Adrenal gland (tissue), 5 donors: ENCODE data around the gene GAK.

Source experiments
- CTCF ChIP-seq, 6 experiments: fragments of 450-650 bp in 4 of 6; fragments of 200-600 bp in 2 of 6; sonication (generic) in 1 of 6; IDR thresholded peaks; 1 replicate in 5 of 6; 2 replicates in 1 of 6; pipeline versions ENCODE4 v1.5.1 to v1.8.0; 2016 to 2021; ENCODE audit warnings: antibody characterized with exemption in 6 of 6, mild to moderate bottlenecking in 2 of 6, moderate library complexity in 1 of 6
- POLR2A ChIP-seq, 2 donors: fragments of 450-650 bp; IDR thresholded peaks; one replicate each; pipeline ENCODE4 v1.6.1; 2017; ENCODE audit warnings: antibody characterized with exemption in 2 of 2, mild to moderate bottlenecking in 2 of 2, moderate library complexity in 1 of 2
- donor health status: DM: no; HTN: no; CAD: no.

GRCh38 chr4:896630-897029 is 35.5 kb downstream of the GAK start:
- no peak for TF ChIP-seq CTCF (IDR thresholded peaks at IDR 0.05)
- no peak for TF ChIP-seq POLR2A (IDR thresholded peaks at IDR 0.05)
